ENCODE results near the gene CALN1.

GRCh38 chr7:72159911-72160310 is 252.2 kb downstream of the CALN1 start:
- TF ChIP-seq CTCF (IDR thresholded peaks at IDR 0.05; ENCODE audit: insufficient read depth, low read depth, low read length) (no peak), EZH2 (IDR thresholded peaks at IDR 0.05; ENCODE audit: insufficient read depth, low read length) (no peak)

All from astrocyte (in vitro differentiated cells and primary cell).